GM23248 (cell line): ENCODE measurements around the gene XIRP2. TPM values are rescaled to one million over a fixed set of nuclear protein-coding genes. Genes with fewer than 3 reads are reported as not detected.

Source experiments
- DNase-seq: peaks from one replicate; pipeline ENCODE4 v3.0.0-alpha.2; 2015
- H2AFZ ChIP-seq: fragments of 200-600 bp; sonication (generic); 2 replicates; pipeline ENCODE4 v1.6.1; 2016; ENCODE audit warnings: antibody characterized with exemption
- H3F3A ChIP-seq: fragments of 200-600 bp; sonication (generic); 2 replicates; pipeline ENCODE4 v1.6.1; 2016; ENCODE audit warnings: mild to moderate bottlenecking, antibody characterized with exemption, mixed run types; ENCODE audit not compliant: insufficient read depth
- H3K27ac ChIP-seq: fragments of 200-600 bp; sonication (generic); 2 replicates; pipeline ENCODE4 v1.5.1; 2016; ENCODE audit warnings: mild to moderate bottlenecking
- H3K27me3 ChIP-seq: fragments of 200-600 bp; sonication (generic); replicated peaks from 2 replicates; pipeline ENCODE4 v1.6.1; 2016; ENCODE audit warnings: mild to moderate bottlenecking; ENCODE audit not compliant: insufficient read depth
- H3K36me3 ChIP-seq: fragments of 200-600 bp; sonication (generic); 2 replicates; pipeline ENCODE4 v1.6.1; 2016; ENCODE audit warnings: low read depth, mild to moderate bottlenecking
- H3K4me1 ChIP-seq: fragments of 200-600 bp; sonication (generic); 2 replicates; pipeline ENCODE4 v1.6.1; 2016; ENCODE audit warnings: mild to moderate bottlenecking; ENCODE audit not compliant: insufficient read depth
- H3K4me2 ChIP-seq: fragments of 200-600 bp; sonication (generic); one replicate; pipeline ENCODE4 v1.6.1; 2016; ENCODE audit warnings: mild to moderate bottlenecking; ENCODE audit not compliant: unreplicated experiment
- H3K4me3 ChIP-seq: fragments of 200-600 bp; sonication (generic); 2 replicates; pipeline ENCODE4 v1.5.1; 2016; ENCODE audit warnings: mild to moderate bottlenecking
- H3K79me2 ChIP-seq: fragments of 200-600 bp; sonication (generic); 2 replicates; pipeline ENCODE4 v1.6.1; 2016; ENCODE audit warnings: mild to moderate bottlenecking; ENCODE audit not compliant: insufficient read depth
- H3K9ac ChIP-seq: fragments of 200-600 bp; sonication (generic); 2 replicates; pipeline ENCODE4 v1.6.1; 2016; ENCODE audit warnings: mild to moderate bottlenecking
- H3K9me2 ChIP-seq: fragments of 200-600 bp; sonication (generic); 2 replicates; pipeline ENCODE4 v1.6.1; 2016; ENCODE audit warnings: mixed run types, mild to moderate bottlenecking, moderate library complexity; ENCODE audit not compliant: insufficient read depth
- H3K9me3 ChIP-seq: fragments of 200-600 bp; sonication (generic); one replicate; pipeline ENCODE4 v1.6.1; 2017; ENCODE audit warnings: low read depth
- H4K20me1 ChIP-seq: fragments of 200-600 bp; sonication (generic); 2 replicates; pipeline ENCODE4 v1.6.0; 2016; ENCODE audit not compliant: insufficient read depth
- EZH2 ChIP-seq: fragments of 200-600 bp; sonication (generic); IDR thresholded peaks from 2 replicates; pipeline ENCODE4 v1.6.1; 2018; ENCODE audit warnings: antibody characterized with exemption, mild to moderate bottlenecking; ENCODE audit not compliant: insufficient read depth, poor library complexity, severe bottlenecking
- EZH2phosphoT487 ChIP-seq: fragments of 200-600 bp; sonication (generic); IDR thresholded peaks from 2 replicates; pipeline ENCODE4 v1.6.1; 2018; ENCODE audit warnings: antibody characterized with exemption, moderate library complexity, mild to moderate bottlenecking, low read depth; ENCODE audit not compliant: insufficient read depth
- WGBS, 2 experiments: methylation state at CpG; one replicate each; pipeline ENCODE4 v1.1.6; 2015 to 2017; ENCODE audit warnings: low lambda C conversion rate in 2 of 2, low coverage in 1 of 2; ENCODE audit errors: missing lambda C conversion rate in 2 of 2; 5-methylcytosine and 5-hydroxymethylcytosine counted together
- in situ Hi-C: fragments of 300-500 bp; cut with MboI; formaldehyde crosslinking; loops from 2 replicates; pipeline ENCODE4 v1.15.0; 2020
- polyA plus RNA-seq: library from polyadenylated mRNA; unstranded; fragments of >200 nt; fragmentation: Nextera tagmentation; extraction: Ambion mirVana; gene quantifications from 2 replicates; pipeline ENCODE4 v1.2.1, GENCODE V29; 2016
- total RNA-seq: library from RNA; depleted of rRNA; stranded (reverse); fragments of >200 nt; shearing (Covaris generic); gene quantifications from 2 replicates; pipeline ENCODE4 v1.2.3, GENCODE V29; 2014; rRNA removed

Gene XIRP2
- total RNA-seq: not detected in 2 replicates
- polyA plus RNA-seq: not detected in 2 replicates

- H3K79me2 ChIP-seq: no peaks in the 10 kb centered on the region
- no peak for DNase-seq
- H3K27me3 ChIP-seq: no peaks in the 10 kb centered on the region
- TF ChIP-seq EZH2phosphoT487 (no peak), EZH2 (no peak)
- H3F3A ChIP-seq: no peaks in the 10 kb centered on the region
- no peak within 1 kb of the TSS for H3K9ac ChIP-seq
- no peak within 1 kb of the TSS for H3K4me3 ChIP-seq
- H3K27ac ChIP-seq: no peak within 1 kb of the TSS
- no peak within 1 kb of the TSS for H3K4me2 ChIP-seq
- in situ Hi-C loops: loop anchor here (25.0 kb wide), 1 partner anchor 1224 kb away; no protein-coding TSS in a partner anchor
- H2AFZ ChIP-seq: no peak within 1 kb of the TSS
- no peaks in the 10 kb centered on the region for H3K9me3 ChIP-seq
- WGBS, 2 experiments: 25 to 28% methylated on average over 2 of the region's 2 CpGs
- H3K4me1 ChIP-seq: no peaks in the 10 kb centered on the region
- H3K36me3 ChIP-seq: no peaks in the 10 kb centered on the region
- H4K20me1 ChIP-seq: no peaks in the 10 kb centered on the region
- no peaks in the 10 kb centered on the region for H3K9me2 ChIP-seq
Measured at GRCh38 chr2:166888180-166888579, at the start of gene XIRP2. TSS of gene XIRP2 (plus strand) at chr2:166888480. CDS start at chr2:166903483, 15,003 bp downstream.

- DNase-seq: no peak
- H3F3A ChIP-seq: no peaks in the 10 kb centered on the region
- H3K4me1 ChIP-seq: no peaks in the 10 kb centered on the region
- H3K36me3 ChIP-seq: no peaks in the 10 kb centered on the region
- no peak overlapping the region for H3K4me3 ChIP-seq
- H3K9me3 ChIP-seq: no peaks in the 10 kb centered on the region
- no peaks in the 10 kb centered on the region for H4K20me1 ChIP-seq
- in situ Hi-C loops: no loop called here
- no peak overlapping the region for H3K27ac ChIP-seq
- no peaks in the 10 kb centered on the region for H3K27me3 ChIP-seq
- H3K4me2 ChIP-seq: no peak overlapping the region
- TF ChIP-seq EZH2 (no peak), EZH2phosphoT487 (no peak)
- 6 to 11% methylated on average over 2 of the region's 2 CpGs for WGBS, 2 experiments
- no peaks in the 10 kb centered on the region for H3K79me2 ChIP-seq
- no peak overlapping the region for H2AFZ ChIP-seq
- 0 out of 2 replicates have a peak, but pooled peaks cover 2% of the 10 kb centered on the region for H3K9me2 ChIP-seq
- no peak overlapping the region for H3K9ac ChIP-seq
Measured at GRCh38 chr2:166841152-166841551, 47.1 kb upstream of the XIRP2 start.

- Histone ChIP-seq H3K4me2 (no peak overlapping the region), H3K79me2 (no peaks in the 10 kb centered on the region), H3K4me1 (no peaks in the 10 kb centered on the region), H4K20me1 (no peaks in the 10 kb centered on the region), H3F3A (no peaks in the 10 kb centered on the region), H3K4me3 (no peak overlapping the region), H3K9ac (no peak overlapping the region), H3K27me3 (no peaks in the 10 kb centered on the region), H2AFZ (no peak overlapping the region), H3K9me2 (0 out of 2 replicates have a peak, but pooled peaks cover 2% of the 10 kb centered on the region), H3K27ac (no peak overlapping the region), H3K36me3 (no peaks in the 10 kb centered on the region), H3K9me3 (no peaks in the 10 kb centered on the region)
- in situ Hi-C loops: no loop called here
- WGBS, 2 experiments: 0 to 4% methylated on average over 1 of the region's 1 CpG
- no peak for TF ChIP-seq EZH2phosphoT487
- TF ChIP-seq EZH2: no peak
- no peak for DNase-seq
Measured at GRCh38 chr2:166841679-166842078, 46.6 kb upstream of the XIRP2 start.

- Histone ChIP-seq H2AFZ (no peak overlapping the region), H4K20me1 (no peaks in the 10 kb centered on the region), H3K9me3 (no peaks in the 10 kb centered on the region), H3F3A (no peaks in the 10 kb centered on the region), H3K79me2 (no peaks in the 10 kb centered on the region), H3K4me3 (no peak overlapping the region), H3K9me2 (0 out of 2 replicates have a peak, but pooled peaks cover 2% of the 10 kb centered on the region), H3K9ac (no peak overlapping the region), H3K4me2 (no peak overlapping the region), H3K4me1 (no peaks in the 10 kb centered on the region), H3K27ac (no peak overlapping the region), H3K27me3 (no peaks in the 10 kb centered on the region), H3K36me3 (no peaks in the 10 kb centered on the region)
- no peak for TF ChIP-seq EZH2
- TF ChIP-seq EZH2phosphoT487: no peak
- 14 to 16% methylated on average over 1 of the region's 1 CpG for WGBS, 2 experiments
- no peak for DNase-seq
- in situ Hi-C loops: no loop called here
Measured at GRCh38 chr2:166844111-166844510, 44.2 kb upstream of the XIRP2 start.
